ENCODE data around the gene TSN. TPM values are rescaled to one million over a fixed set of nuclear protein-coding genes. Genes with fewer than 3 reads are reported as not detected.
"Not testable (repeated sequence)": the region's sequence is repeated elsewhere in the genome, so short reads cannot be mapped to it uniquely, and the experiment has no call there.

The TSN gene
- total RNA-seq, 1 experiment from 2014 or later = 30.0 TPM

- DNase-seq (ENCODE audit: low spot score) = no peak
- in situ Hi-C loops (cut with HindIII; ENCODE audit: low sequenced_read_pairs) = no loop called here
Measured at GRCh38 chr2:121791801-121792221, 36.4 kb downstream of the TSN start.

- DNase-seq (ENCODE audit: low spot score) = no peak
- in situ Hi-C loops (cut with HindIII; ENCODE audit: low sequenced_read_pairs) = no loop called here
Measured at GRCh38 chr2:121793816-121794215, 38.4 kb downstream of the TSN start.

- DNase-seq (ENCODE audit: low spot score) = no peak
Measured at GRCh38 chr2:121794233-121794632, 38.8 kb downstream of the TSN start.

GRCh38 chr2:121796239-121796638, 40.8 kb downstream of the TSN start:
- in situ Hi-C loops (cut with HindIII; ENCODE audit: low sequenced_read_pairs) = no loop called here

More at GRCh38 chr2:121794233-121794632, 38.8 kb downstream of the TSN start:
- in situ Hi-C loops (cut with HindIII; ENCODE audit: low sequenced_read_pairs) = no loop called here

GRCh38 chr2:121798617-121799016, 43.2 kb downstream of the TSN start:
- in situ Hi-C loops (cut with HindIII; ENCODE audit: low sequenced_read_pairs) = no loop called here
- no peak for DNase-seq (ENCODE audit: low spot score)

More at GRCh38 chr2:121796239-121796638, 40.8 kb downstream of the TSN start:
- no peak for DNase-seq (ENCODE audit: low spot score)

- in situ Hi-C loops (cut with HindIII; ENCODE audit: low sequenced_read_pairs) = no loop called here
- DNase-seq (ENCODE audit: low spot score) = no peak
Measured at GRCh38 chr2:121801916-121802315, 46.5 kb downstream of the TSN start.

GRCh38 chr2:121803503-121803902, 48.1 kb downstream of the TSN start:
- DNase-seq (ENCODE audit: low spot score) = no peak
- in situ Hi-C loops (cut with HindIII; ENCODE audit: low sequenced_read_pairs) = no loop called here

- in situ Hi-C loops (cut with HindIII; ENCODE audit: low sequenced_read_pairs) = no loop called here
- no peak for DNase-seq (ENCODE audit: low spot score)
Measured at GRCh38 chr2:121804340-121804739, 48.9 kb downstream of the TSN start.

- no peak for DNase-seq (ENCODE audit: low spot score)
- in situ Hi-C loops (cut with HindIII; ENCODE audit: low sequenced_read_pairs) = no loop called here
Measured at GRCh38 chr2:121804997-121805765, 49.7 kb downstream of the TSN start.

GRCh38 chr2:121805766-121806143, 50.3 kb downstream of the TSN start:
- in situ Hi-C loops (cut with HindIII; ENCODE audit: low sequenced_read_pairs) = no loop called here
- no peak for DNase-seq (ENCODE audit: low spot score)

GRCh38 chr2:121807771-121808170, 52.3 kb downstream of the TSN start:
- DNase-seq (ENCODE audit: low spot score); in situ Hi-C loops (cut with HindIII; ENCODE audit: low sequenced_read_pairs): not testable (repeated sequence)

GRCh38 chr2:121809607-121810006, 54.2 kb downstream of the TSN start:
- no peak for DNase-seq (ENCODE audit: low spot score)
- in situ Hi-C loops (cut with HindIII; ENCODE audit: low sequenced_read_pairs) = no loop called here

GRCh38 chr2:121810959-121811853, 55.8 kb downstream of the TSN start:
- in situ Hi-C loops (cut with HindIII; ENCODE audit: low sequenced_read_pairs) = no loop called here
- peak; percentile 79 for DNase-seq (ENCODE audit: low spot score)

- DNase-seq (ENCODE audit: low spot score); in situ Hi-C loops (cut with HindIII; ENCODE audit: low sequenced_read_pairs): not testable (repeated sequence)
Measured at GRCh38 chr2:121813083-121813482, 57.6 kb downstream of the TSN start.

- in situ Hi-C loops (cut with HindIII; ENCODE audit: low sequenced_read_pairs) = no loop called here
- no peak for DNase-seq (ENCODE audit: low spot score)
Measured at GRCh38 chr2:121815216-121815615, 59.8 kb downstream of the TSN start.

- in situ Hi-C loops (cut with HindIII; ENCODE audit: low sequenced_read_pairs) = no loop called here
- DNase-seq (ENCODE audit: low spot score) = no peak
Measured at GRCh38 chr2:121816797-121817196, 61.3 kb downstream of the TSN start.

GRCh38 chr2:121817304-121817703, 61.9 kb downstream of the TSN start:
- DNase-seq (ENCODE audit: low spot score); in situ Hi-C loops (cut with HindIII; ENCODE audit: low sequenced_read_pairs): not testable (repeated sequence)
